Astrocyte (in vitro differentiated cells and primary cell): ENCODE results near the gene PGPEP1.

Source experiments
- EZH2 ChIP-seq: IDR thresholded peaks from 2 replicates; pipeline ENCODE4 v1.6.1; 2012; ENCODE audit warnings: mild to moderate bottlenecking, low read length, inconsistent platforms; ENCODE audit not compliant: insufficient read depth
- TF ChIP-seq, protein P1 (sequence below): IDR thresholded peaks from 2 replicates; pipeline ENCODE4 v1.5.1; 2011; ENCODE audit warnings: low read depth, mild to moderate bottlenecking, inconsistent platforms, low read length, moderate library complexity; ENCODE audit not compliant: insufficient read depth

- TF ChIP-seq, protein P1, sequence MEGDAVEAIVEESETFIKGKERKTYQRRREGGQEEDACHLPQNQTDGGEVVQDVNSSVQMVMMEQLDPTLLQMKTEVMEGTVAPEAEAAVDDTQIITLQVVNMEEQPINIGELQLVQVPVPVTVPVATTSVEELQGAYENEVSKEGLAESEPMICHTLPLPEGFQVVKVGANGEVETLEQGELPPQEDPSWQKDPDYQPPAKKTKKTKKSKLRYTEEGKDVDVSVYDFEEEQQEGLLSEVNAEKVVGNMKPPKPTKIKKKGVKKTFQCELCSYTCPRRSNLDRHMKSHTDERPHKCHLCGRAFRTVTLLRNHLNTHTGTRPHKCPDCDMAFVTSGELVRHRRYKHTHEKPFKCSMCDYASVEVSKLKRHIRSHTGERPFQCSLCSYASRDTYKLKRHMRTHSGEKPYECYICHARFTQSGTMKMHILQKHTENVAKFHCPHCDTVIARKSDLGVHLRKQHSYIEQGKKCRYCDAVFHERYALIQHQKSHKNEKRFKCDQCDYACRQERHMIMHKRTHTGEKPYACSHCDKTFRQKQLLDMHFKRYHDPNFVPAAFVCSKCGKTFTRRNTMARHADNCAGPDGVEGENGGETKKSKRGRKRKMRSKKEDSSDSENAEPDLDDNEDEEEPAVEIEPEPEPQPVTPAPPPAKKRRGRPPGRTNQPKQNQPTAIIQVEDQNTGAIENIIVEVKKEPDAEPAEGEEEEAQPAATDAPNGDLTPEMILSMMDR, result no peak
- TF ChIP-seq EZH2, result no peak
These were observed 30.1 kb upstream of the PGPEP1 start for GRCh38 chr19:18310118-18310909.
